T47D (cell line): Measurements from ENCODE around the gene PNLIPRP1.

Experiments
- DNase-seq, 2 experiments: peaks; one replicate each; pipeline versions ENCODE4 v3.0.0 to v3.0.0-alpha.2; 2011 to 2012; ENCODE audit warnings: low read depth in 1 of 2, low spot score in 1 of 2
- JUND ChIP-seq: IDR thresholded peaks from 2 replicates; pipeline ENCODE4 v1.6.1; 2012; ENCODE audit warnings: low read depth
- in situ Hi-C: cut with HindIII; loops from 2 replicates; pipeline ENCODE4 v1.10.0; 2016; ENCODE audit warnings: low sequenced_read_pairs, low pct_unique_long_range_greater_than_20kb

The PNLIPRP1 gene

DNA sequence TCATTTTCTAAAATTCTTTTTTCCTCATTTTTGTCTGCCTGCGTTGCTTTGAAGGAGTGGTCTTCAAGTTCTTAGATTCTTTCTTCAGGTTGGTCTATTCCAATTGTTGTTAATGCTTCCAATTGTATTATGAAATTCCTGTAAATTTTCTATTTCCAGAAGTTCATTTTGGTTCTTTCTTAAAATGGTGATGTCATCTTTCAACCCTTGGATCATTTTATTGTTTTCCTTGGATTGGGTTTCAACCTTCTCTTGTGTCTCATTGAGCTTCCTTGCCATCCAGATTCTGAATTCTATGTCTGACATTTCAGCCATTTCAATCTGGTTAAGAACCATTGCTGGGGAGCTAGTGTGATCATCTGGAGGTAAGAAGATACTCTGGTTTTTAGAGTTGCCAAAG lies 63.1 kb downstream of the PNLIPRP1 start:
- in situ Hi-C loops, result no loop called here
- no peak for TF ChIP-seq JUND
- no peak for DNase-seq

DNA sequence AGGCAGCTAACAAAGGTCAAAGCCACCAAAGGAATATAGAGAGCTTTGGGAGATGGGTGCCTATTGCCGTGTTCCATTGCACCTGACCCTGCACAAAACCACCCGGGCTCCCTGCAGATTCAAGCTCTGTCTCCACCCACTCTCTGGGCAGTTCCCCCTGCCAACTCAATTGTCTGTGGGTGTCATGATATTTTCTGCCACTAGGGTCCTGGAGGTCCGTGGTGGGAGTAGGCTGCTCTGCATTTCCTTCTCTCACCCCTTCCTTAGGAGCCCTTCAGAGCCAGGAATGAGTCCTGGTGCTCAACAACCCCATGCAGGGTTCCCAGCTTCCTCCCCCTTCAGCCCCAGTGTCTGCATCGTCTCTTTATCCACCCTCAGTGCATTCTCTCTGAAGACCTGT lies 64.1 kb downstream of the PNLIPRP1 start:
- no peak for TF ChIP-seq JUND
- peak in 1 of 2 experiments; percentile 28 for DNase-seq
- in situ Hi-C loops, result no loop called here

DNA sequence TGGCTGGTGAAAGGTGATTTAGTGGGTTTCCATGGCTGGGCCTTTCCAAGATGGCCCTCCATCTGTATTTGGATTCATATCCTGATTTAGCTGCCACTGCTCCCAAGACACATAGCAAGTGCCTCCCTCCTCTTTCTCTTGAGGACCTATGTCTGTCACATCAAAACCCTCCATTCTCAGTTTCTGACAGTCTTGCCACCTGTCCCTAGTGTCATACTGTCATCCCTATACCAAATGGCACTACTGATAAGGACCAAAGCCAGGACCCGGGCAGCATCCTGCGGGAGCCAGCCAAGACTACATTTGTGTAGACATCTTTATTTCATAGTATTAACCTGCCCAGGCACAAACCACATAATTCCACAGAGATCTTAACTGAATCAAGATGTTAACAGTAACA lies 64.8 kb downstream of the PNLIPRP1 start:
- in situ Hi-C loops, result no loop called here
- TF ChIP-seq JUND, result no peak
- DNase-seq, result no peak

DNA sequence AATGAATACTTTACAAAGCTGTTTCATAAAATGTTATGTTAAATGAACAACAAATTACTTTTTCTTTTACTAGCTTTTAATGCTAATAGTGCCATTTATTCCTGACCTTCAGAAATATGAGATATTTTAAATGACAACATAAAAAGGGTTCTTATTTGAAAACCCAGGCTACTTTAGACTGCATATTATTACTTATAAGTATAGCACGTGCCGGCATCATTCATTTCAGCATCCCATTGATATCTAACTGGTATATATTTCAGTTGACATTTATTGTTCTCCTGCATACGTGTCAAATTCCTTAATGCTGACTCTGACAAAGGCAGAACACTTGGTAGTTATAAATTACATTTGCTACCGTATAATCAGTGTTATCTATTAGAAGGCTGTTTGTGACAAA lies 65.3 kb downstream of the PNLIPRP1 start:
- in situ Hi-C loops, result no loop called here
- TF ChIP-seq JUND, result no peak
- no peak for DNase-seq

DNA sequence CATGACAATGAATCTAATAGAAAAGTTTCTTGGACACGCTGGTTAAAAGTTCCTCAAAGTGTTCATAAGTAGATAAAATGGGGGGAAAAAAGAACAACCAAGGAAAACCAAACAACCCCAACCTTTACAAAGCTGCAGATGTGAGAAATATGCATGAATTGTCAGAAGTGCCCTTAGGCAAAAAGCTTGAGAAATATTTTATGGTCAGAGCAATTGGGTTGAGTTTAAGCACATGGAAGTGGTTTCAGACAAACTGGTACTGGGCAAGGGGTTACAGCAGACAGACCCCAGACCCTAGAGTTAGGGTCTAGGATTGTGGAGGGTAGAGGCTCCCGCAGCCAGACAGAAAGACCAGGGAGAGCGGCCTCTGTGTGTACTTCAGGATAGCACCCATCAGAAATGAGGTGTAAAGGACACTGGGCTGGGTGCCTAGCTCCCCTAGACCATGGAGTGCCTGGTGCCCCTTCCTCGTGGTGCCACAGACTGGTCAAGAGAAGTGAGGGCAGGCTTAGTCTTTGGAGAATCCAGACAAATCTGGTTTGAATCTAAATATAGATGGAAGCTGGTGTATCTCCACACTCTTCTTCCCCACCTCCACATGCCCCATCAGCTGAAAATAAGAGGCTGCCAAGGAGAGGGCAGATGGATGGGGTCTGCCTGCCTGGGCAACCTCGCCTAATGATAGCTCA lies 67.2 kb downstream of the PNLIPRP1 start:
- no peak for TF ChIP-seq JUND
- DNase-seq, result peak in 1 of 2 experiments; percentile 5
- in situ Hi-C loops, result no loop called here
